HEK293 (cell line): ENCODE data around the gene PSTPIP1.

Experiments used
- CTCF ChIA-PET: fragments of 350-600 bp; formaldehyde crosslinking; extraction: SDS; loops from one replicate; lab custom pipeline; 2021; ENCODE audit warnings: antibody characterized with exemption; lab: Yijun Ruan, JAX
- POLR2A ChIA-PET: fragments of 300-600 bp; formaldehyde crosslinking; extraction: SDS; loops from one replicate; lab custom pipeline; 2020; ENCODE audit warnings: antibody characterized with exemption, inconsistent platforms; lab: Yijun Ruan, JAX
- H3K27ac ChIP-seq: fragments of 200-500 bp; sonication (Bioruptor generic); 2 replicates; pipeline ENCODE4 v1.5.1; 2014; ENCODE audit warnings: low read depth, low read length, control low read depth, inconsistent platforms; ENCODE audit errors: extremely low read depth
- H3K36me3 ChIP-seq, 2 experiments: fragments of 200-500 bp in 1 of 2; sonication (Bioruptor generic) in 1 of 2; 1 replicate in 1 of 2; 2 replicates in 1 of 2; pipeline ENCODE4 v1.5.1; 2014 to 2017; ENCODE audit warnings: inconsistent platforms in 2 of 2, low read length in 2 of 2; ENCODE audit not compliant: control insufficient read depth in 2 of 2, insufficient read depth in 1 of 2
- H3K4me1 ChIP-seq: fragments of 200-500 bp; sonication (Bioruptor generic); 2 replicates; pipeline ENCODE4 v1.5.1; 2014; ENCODE audit warnings: mild to moderate bottlenecking, low read length, inconsistent platforms; ENCODE audit not compliant: control insufficient read depth, insufficient read depth
- H3K4me3 ChIP-seq: 2 replicates; pipeline ENCODE4 v1.5.1; 2011; ENCODE audit warnings: low read depth, mild to moderate bottlenecking, control low read depth, low read length, moderate library complexity
- H3K9me3 ChIP-seq: fragments of 200-500 bp; sonication (Bioruptor generic); 2 replicates; pipeline ENCODE4 v1.5.1; 2014; ENCODE audit warnings: low read depth, low read length, inconsistent platforms; ENCODE audit not compliant: control insufficient read depth, insufficient read depth
- BCL11B ChIP-seq: fragments of 450-650 bp; formaldehyde crosslinking; IDR thresholded peaks from 2 replicates; pipeline ENCODE4 v1.5.1; 2016; ENCODE audit warnings: low read depth, missing biosample characterization, missing genetic modification characterization
- GLIS1 ChIP-seq: fragments of 450-650 bp; formaldehyde crosslinking; IDR thresholded peaks from 2 replicates; pipeline ENCODE4 v1.5.1; 2016; ENCODE audit warnings: missing biosample characterization, missing genetic modification characterization
- GLIS2 ChIP-seq: fragments of 450-650 bp; formaldehyde crosslinking; IDR thresholded peaks from 2 replicates; pipeline ENCODE4 v1.5.1; 2016; ENCODE audit warnings: missing biosample characterization, missing genetic modification characterization
- SCRT1 ChIP-seq: fragments of 450-650 bp; formaldehyde crosslinking; IDR thresholded peaks from 2 replicates; pipeline ENCODE4 v1.5.1; 2016; ENCODE audit warnings: missing biosample characterization, missing genetic modification characterization, borderline replicate concordance
- SCRT2 ChIP-seq: fragments of 450-650 bp; formaldehyde crosslinking; IDR thresholded peaks from 2 replicates; pipeline ENCODE4 v1.5.1; 2016; ENCODE audit warnings: missing biosample characterization, missing genetic modification characterization
- YY2 ChIP-seq: fragments of 450-650 bp; formaldehyde crosslinking; IDR thresholded peaks from 2 replicates; pipeline ENCODE4 v1.5.1; 2016; ENCODE audit warnings: missing biosample characterization, missing genetic modification characterization
- ZBTB20 ChIP-seq: fragments of 450-650 bp; formaldehyde crosslinking; IDR thresholded peaks from 2 replicates; pipeline ENCODE4 v1.5.1; 2016; ENCODE audit warnings: missing biosample characterization, missing genetic modification characterization
- ZIC2 ChIP-seq: fragments of 450-650 bp; formaldehyde crosslinking; IDR thresholded peaks from 2 replicates; pipeline ENCODE4 v1.5.1; 2016; ENCODE audit warnings: missing biosample characterization, missing genetic modification characterization
- ZNF202 ChIP-seq: fragments of 450-650 bp; formaldehyde crosslinking; IDR thresholded peaks from 2 replicates; pipeline ENCODE4 v1.5.1; 2016; ENCODE audit warnings: missing biosample characterization, missing genetic modification characterization, borderline replicate concordance
- ZNF473 ChIP-seq: fragments of 450-650 bp; formaldehyde crosslinking; IDR thresholded peaks from 2 replicates; pipeline ENCODE4 v1.5.1; 2017; ENCODE audit warnings: missing biosample characterization, missing genetic modification characterization
- ZNF501 ChIP-seq: fragments of 450-650 bp; formaldehyde crosslinking; IDR thresholded peaks from 2 replicates; pipeline ENCODE4 v1.5.1; 2016; ENCODE audit warnings: missing biosample characterization, missing genetic modification characterization
- ZNF596 ChIP-seq: fragments of 450-650 bp; IDR thresholded peaks from 2 replicates; pipeline ENCODE4 v1.5.0; 2018; ENCODE audit warnings: missing biosample characterization, mild to moderate bottlenecking, missing genetic modification characterization, moderate library complexity
- ZNF658 ChIP-seq: fragments of 450-650 bp; formaldehyde crosslinking; IDR thresholded peaks from 2 replicates; pipeline ENCODE4; 2016; ENCODE audit warnings: missing biosample characterization, missing genetic modification characterization
- ZSCAN16 ChIP-seq: fragments of 450-650 bp; formaldehyde crosslinking; IDR thresholded peaks from 2 replicates; pipeline ENCODE4 v1.5.1; 2016; ENCODE audit warnings: missing biosample characterization, missing genetic modification characterization
- TF ChIP-seq, protein P1 (sequence below): fragments of 450-650 bp; formaldehyde crosslinking; IDR thresholded peaks from 2 replicates; pipeline ENCODE4; 2016; ENCODE audit warnings: missing biosample characterization, missing genetic modification characterization
- TF ChIP-seq, protein P2 (sequence below): fragments of 450-650 bp; formaldehyde crosslinking; IDR thresholded peaks from 2 replicates; pipeline ENCODE4 v1.5.1; 2016; ENCODE audit warnings: missing biosample characterization, missing genetic modification characterization, borderline replicate concordance
- TF ChIP-seq, protein P3 (sequence below): fragments of 450-650 bp; formaldehyde crosslinking; IDR thresholded peaks from 2 replicates; pipeline ENCODE4 v1.5.1; 2016; ENCODE audit warnings: missing biosample characterization, missing genetic modification characterization
- TF ChIP-seq, protein P4 (sequence below): fragments of 450-650 bp; formaldehyde crosslinking; conservative IDR thresholded peaks from 2 replicates; pipeline ENCODE4 v1.5.1; 2016; ENCODE audit warnings: low read depth, missing biosample characterization, missing genetic modification characterization
- TF ChIP-seq, protein P5 (sequence below): fragments of 450-650 bp; formaldehyde crosslinking; IDR thresholded peaks from 2 replicates; pipeline ENCODE4 v1.5.1; 2016; ENCODE audit warnings: missing biosample characterization, missing genetic modification characterization

PSTPIP1 gene

DNA sequence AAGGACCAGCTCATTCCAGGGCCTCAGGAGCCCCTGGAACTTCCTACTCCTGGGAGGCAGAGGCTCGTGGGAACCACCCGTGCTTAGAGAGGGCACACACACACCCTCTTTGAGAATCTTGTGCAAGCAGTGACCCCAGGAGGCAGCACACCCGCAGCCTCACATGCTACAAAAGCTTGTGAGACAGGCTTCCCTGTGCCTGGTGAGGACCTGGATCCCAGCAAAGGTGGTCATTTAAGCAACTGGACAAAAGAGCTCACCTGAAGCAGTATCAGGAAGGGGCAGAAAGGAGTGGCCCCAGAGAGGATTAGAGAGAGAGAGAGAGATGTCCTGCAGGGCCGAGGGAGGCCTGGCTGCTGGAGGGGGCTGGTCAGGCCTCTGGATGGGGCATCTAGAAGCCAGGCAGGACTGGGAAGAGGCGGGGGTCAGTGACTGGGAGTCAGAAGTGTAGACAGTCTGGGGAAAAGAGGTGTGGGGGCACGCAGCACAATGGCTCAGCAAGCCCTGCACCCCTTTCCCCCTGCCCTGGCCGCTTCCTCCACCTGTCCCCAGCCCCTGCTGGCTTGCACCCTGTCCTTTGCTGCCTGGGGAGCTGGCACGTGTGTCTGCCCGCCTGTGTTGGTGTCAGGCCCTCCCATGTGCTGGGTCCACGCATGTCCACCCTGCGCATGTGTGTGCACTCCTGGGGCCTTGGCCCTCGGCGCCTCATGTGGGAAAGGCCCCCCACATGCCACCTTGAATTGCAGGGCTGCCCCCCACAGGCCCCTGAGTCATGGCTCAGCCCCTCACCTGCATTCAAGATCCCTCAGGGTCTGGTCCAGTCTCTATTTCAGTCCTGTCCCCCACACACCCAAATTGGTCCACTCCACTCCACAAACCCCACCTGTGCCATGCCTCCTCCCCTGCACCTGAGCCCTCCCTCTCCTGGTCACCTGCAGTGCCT lies 39.1 kb downstream of the PSTPIP1 start:
- H3K27ac ChIP-seq, result no peak overlapping the region
- H3K36me3 ChIP-seq, result peaks cover 0 to 21% of the 10 kb centered on the region in 2 experiments; a peak in 1 of 3 replicates
- TF ChIP-seq, protein P1, sequence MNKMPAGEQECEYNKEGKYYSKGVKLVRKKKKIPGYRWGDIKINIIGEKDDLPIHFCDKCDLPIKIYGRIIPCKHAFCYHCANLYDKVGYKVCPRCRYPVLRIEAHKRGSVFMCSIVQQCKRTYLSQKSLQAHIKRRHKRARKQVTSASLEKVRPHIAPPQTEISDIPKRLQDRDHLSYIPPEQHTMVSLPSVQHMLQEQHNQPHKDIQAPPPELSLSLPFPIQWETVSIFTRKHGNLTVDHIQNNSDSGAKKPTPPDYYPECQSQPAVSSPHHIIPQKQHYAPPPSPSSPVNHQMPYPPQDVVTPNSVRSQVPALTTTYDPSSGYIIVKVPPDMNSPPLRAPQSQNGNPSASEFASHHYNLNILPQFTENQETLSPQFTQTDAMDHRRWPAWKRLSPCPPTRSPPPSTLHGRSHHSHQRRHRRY (tag by site-specific recombination), result no peak
- TF ChIP-seq ZNF596 (tag by site-specific recombination) (peak; percentile 20; the same call in 1 of the 2 replicates), ZSCAN16 (tag by site-specific recombination) (no peak), SCRT2 (no peak), GLIS1 (tag by site-specific recombination) (peak; percentile 25), ZNF658 (no peak), GLIS2 (peak; percentile 30; the same call in 1 of the 2 replicates), YY2 (tag by site-specific recombination) (no peak), ZNF202 (no peak)
- TF ChIP-seq, protein P2, sequence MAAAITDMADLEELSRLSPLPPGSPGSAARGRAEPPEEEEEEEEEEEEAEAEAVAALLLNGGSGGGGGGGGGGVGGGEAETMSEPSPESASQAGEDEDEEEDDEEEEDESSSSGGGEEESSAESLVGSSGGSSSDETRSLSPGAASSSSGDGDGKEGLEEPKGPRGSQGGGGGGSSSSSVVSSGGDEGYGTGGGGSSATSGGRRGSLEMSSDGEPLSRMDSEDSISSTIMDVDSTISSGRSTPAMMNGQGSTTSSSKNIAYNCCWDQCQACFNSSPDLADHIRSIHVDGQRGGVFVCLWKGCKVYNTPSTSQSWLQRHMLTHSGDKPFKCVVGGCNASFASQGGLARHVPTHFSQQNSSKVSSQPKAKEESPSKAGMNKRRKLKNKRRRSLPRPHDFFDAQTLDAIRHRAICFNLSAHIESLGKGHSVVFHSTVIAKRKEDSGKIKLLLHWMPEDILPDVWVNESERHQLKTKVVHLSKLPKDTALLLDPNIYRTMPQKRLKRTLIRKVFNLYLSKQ (tag by site-specific recombination), result no peak
- TF ChIP-seq, protein P3, sequence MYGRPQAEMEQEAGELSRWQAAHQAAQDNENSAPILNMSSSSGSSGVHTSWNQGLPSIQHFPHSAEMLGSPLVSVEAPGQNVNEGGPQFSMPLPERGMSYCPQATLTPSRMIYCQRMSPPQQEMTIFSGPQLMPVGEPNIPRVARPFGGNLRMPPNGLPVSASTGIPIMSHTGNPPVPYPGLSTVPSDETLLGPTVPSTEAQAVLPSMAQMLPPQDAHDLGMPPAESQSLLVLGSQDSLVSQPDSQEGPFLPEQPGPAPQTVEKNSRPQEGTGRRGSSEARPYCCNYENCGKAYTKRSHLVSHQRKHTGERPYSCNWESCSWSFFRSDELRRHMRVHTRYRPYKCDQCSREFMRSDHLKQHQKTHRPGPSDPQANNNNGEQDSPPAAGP (tag by site-specific recombination), result no peak
- no peaks in the 10 kb centered on the region for H3K4me1 ChIP-seq
- POLR2A ChIA-PET, result interaction anchor here (0.8 to 1.1 kb wide), 3 partner anchors 10 to 67 kb away, joined by 3 read pairs; no protein-coding TSS in a partner anchor
- CTCF ChIA-PET, result interaction anchor here (0.6 to 3.6 kb wide), 24 partner anchors 7 to 509 kb away, joined by 3 to 35 read pairs (median 4); partner anchors contain the start of gene SCAPER
- no peak overlapping the region for H3K4me3 ChIP-seq
- H3K9me3 ChIP-seq, result no peaks in the 10 kb centered on the region

DNA sequence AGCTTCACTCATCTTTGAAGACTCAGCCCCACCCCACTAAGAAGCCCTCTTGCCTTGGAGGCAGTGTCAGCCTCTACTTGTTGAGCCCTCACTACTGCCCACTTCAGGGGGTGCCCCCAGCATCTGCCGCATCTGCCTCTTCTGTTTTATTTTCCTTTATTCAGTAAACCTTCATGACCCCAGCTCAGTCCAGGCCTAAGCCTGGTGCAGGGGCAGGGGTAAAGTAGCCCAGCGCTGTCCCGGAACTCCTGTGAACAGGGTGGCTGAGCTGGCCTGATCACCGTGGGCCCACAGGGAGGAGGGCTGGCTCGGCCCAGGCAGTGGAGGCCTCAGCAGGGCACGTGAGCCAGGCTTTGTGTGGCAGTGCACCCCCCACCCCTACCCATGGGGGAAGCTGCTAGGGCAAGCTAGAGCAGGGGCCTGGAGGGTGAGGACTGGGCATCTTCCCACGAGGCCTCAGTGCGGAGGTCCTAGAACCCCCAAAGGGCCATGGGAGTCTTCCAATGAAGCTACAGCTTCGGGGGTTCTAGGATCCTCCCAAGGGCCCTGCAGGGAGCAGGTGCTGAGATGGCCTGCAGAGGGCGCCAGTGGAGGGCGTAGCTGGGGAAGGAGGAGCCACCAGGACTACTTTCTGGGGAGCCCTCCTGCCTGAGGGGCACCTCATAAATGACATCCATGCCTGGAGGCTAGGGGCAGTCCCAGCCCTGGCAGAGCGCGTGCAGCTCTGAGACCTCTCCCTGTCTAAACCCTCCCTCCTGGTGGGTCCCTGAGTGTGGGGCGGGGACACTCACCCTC lies 40.0 kb downstream of the PSTPIP1 start:
- ChIA-PET POLR2A (interaction anchor here (0.5 kb wide), 1 partner anchor 386 kb away, joined by 3 read pairs; no protein-coding TSS in a partner anchor), CTCF (interaction anchor here (0.6 to 3.6 kb wide), 33 partner anchors 8 to 850 kb away, joined by 3 to 35 read pairs (median 4); partner anchors contain the start of gene SCAPER)
- H3K36me3 ChIP-seq, result peaks cover 0 to 21% of the 10 kb centered on the region in 2 experiments; a peak in 1 of 3 replicates
- H3K4me3 ChIP-seq, result no peak overlapping the region
- no peaks in the 10 kb centered on the region for H3K9me3 ChIP-seq
- no peak overlapping the region for H3K27ac ChIP-seq
- H3K4me1 ChIP-seq, result no peaks in the 10 kb centered on the region
- TF ChIP-seq ZNF501 (tag by site-specific recombination), result 0 out of 2 replicates have a peak, but pooled peaks have one; percentile 28
- TF ChIP-seq ZIC2, result peak; percentile 38
- peak; percentile 68; the same call in 1 of the 2 replicates for TF ChIP-seq SCRT1 (tag by site-specific recombination)
- no peak for TF ChIP-seq BCL11B (tag by site-specific recombination)
- peak; percentile 81 for TF ChIP-seq SCRT2
- no peak; the same call in 1 of the 2 replicates for TF ChIP-seq ZBTB20
- peak; percentile 54 for TF ChIP-seq GLIS2
- TF ChIP-seq ZNF473 (tag by site-specific recombination), result no peak
- TF ChIP-seq, protein P3 (tag by site-specific recombination), result 0 out of 2 replicates have a peak, but pooled peaks have one; percentile 26
- TF ChIP-seq, protein P4, sequence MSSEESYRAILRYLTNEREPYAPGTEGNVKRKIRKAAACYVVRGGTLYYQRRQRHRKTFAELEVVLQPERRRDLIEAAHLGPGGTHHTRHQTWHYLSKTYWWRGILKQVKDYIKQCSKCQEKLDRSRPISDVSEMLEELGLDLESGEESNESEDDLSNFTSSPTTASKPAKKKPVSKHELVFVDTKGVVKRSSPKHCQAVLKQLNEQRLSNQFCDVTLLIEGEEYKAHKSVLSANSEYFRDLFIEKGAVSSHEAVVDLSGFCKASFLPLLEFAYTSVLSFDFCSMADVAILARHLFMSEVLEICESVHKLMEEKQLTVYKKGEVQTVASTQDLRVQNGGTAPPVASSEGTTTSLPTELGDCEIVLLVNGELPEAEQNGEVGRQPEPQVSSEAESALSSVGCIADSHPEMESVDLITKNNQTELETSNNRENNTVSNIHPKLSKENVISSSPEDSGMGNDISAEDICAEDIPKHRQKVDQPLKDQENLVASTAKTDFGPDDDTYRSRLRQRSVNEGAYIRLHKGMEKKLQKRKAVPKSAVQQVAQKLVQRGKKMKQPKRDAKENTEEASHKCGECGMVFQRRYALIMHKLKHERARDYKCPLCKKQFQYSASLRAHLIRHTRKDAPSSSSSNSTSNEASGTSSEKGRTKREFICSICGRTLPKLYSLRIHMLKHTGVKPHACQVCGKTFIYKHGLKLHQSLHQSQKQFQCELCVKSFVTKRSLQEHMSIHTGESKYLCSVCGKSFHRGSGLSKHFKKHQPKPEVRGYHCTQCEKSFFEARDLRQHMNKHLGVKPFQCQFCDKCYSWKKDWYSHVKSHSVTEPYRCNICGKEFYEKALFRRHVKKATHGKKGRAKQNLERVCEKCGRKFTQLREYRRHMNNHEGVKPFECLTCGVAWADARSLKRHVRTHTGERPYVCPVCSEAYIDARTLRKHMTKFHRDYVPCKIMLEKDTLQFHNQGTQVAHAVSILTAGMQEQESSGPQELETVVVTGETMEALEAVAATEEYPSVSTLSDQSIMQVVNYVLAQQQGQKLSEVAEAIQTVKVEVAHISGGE (tag by site-specific recombination), result no peak
- TF ChIP-seq, protein P5, sequence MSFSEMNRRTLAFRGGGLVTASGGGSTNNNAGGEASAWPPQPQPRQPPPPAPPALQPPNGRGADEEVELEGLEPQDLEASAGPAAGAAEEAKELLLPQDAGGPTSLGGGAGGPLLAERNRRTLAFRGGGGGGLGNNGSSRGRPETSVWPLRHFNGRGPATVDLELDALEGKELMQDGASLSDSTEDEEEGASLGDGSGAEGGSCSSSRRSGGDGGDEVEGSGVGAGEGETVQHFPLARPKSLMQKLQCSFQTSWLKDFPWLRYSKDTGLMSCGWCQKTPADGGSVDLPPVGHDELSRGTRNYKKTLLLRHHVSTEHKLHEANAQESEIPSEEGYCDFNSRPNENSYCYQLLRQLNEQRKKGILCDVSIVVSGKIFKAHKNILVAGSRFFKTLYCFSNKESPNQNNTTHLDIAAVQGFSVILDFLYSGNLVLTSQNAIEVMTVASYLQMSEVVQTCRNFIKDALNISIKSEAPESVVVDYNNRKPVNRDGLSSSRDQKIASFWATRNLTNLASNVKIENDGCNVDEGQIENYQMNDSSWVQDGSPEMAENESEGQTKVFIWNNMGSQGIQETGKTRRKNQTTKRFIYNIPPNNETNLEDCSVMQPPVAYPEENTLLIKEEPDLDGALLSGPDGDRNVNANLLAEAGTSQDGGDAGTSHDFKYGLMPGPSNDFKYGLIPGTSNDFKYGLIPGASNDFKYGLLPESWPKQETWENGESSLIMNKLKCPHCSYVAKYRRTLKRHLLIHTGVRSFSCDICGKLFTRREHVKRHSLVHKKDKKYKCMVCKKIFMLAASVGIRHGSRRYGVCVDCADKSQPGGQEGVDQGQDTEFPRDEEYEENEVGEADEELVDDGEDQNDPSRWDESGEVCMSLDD (tag by site-specific recombination), result peak; percentile 68; the same call in 1 of the 2 replicates
